ENCODE results near the gene CTRB1.
"Not testable (repeated sequence)": the region's sequence is repeated elsewhere in the genome, so short reads cannot be mapped to it uniquely, and the experiment has no call there.

Gene CTRB1

DNA sequence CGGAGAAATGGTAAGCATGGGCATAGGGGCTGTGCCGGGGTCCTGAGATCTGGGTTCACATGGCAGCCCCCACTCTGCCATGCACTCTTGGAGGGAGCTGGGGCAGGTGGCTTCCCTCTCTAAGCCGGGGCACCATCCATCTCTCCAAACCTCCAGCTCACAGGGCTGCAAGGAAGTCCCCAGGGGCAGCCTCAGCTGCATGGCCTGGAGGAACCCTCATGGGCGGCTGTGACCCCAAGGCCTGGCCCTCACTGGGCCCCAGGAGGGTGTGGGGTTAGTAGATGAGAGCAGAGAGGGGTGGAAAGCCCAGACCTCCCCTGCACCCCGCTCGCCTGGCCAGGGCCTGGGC lies 14.4 kb upstream of the CTRB1 start:
- no peak for DNase-seq (ENCODE audit: low read depth)

DNA sequence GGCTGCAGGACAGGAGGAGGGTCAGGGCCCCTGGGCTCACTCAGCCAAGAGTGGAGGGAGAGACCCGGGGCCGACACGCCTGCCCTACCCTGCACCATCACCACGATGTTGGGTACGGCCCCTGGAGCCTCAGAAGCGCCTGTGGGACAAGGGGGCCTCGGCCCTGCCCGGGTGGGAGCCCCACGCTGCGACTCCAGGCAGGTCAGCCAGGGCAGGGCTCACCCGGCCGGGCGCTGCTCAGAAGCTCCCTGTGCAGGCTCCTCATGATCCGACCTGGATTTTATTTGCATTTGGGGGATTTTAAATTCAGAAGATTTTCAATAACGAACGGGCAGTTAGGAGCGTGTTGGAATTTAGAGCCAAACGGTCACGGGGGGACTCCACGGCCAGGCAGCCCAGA lies 13.9 kb upstream of the CTRB1 start:
- not testable (repeated sequence) for DNase-seq (ENCODE audit: low read depth)

DNA sequence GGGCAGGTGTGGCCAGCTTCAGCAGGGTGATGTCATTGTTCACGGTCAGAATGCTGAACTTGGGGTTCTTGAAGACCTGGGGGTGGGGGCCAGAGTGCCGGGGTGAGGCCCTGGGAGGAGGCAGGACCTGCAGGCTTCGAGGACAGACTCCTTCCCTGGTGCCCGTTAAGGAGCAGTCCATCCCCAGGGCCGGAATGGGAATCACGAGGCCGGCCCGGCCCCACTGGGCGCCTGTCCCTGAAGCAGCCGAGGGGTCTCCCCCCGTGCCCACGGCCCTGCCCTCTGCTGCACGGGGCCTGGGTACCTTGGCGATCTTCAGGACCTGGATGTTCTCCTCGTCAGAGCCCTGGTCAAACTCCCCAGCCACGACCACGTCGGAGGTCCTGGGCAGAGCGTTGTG lies 13.3 kb upstream of the CTRB1 start:
- DNase-seq (ENCODE audit: low read depth), result not testable (repeated sequence)

DNA sequence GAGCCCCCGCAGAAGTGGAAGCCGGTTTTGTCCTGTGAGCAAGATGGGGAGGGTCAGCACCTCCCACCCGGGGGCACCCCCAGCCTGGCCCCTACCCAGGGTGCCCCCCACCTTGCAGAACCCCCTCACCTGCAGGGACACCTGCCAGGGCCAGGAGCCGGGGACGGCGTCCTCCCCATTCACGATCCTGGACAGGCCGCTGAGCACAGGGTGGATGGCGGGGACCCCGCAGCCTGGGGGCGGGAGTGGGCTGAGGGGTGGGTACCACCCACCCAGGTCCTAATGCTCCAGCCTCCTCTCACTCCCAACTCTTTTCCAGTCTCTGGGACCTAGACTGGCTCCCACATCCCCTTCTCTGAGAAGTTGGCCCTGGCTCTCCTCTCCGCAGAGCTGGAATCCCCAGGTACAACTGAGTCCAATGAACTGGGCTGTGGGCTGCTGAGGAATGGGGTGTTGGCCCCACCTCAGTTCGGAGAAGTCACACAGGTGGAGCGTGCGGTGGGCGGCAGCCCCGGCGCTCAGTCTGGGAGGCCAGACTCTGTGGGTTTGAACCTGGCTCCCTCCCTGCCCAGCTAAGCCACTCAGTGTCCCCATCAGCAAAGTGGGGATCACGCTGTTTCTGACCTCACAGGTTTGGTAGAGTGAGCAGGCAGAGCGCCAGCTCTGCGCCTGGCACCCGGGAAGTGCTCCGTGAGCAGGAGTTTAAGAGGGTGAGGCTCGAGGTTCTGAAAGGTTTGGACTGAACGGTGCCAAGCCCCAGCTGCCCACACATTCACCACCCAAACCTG lies 12.6 kb upstream of the CTRB1 start:
- DNase-seq (ENCODE audit: low read depth), result not testable (repeated sequence)

DNA sequence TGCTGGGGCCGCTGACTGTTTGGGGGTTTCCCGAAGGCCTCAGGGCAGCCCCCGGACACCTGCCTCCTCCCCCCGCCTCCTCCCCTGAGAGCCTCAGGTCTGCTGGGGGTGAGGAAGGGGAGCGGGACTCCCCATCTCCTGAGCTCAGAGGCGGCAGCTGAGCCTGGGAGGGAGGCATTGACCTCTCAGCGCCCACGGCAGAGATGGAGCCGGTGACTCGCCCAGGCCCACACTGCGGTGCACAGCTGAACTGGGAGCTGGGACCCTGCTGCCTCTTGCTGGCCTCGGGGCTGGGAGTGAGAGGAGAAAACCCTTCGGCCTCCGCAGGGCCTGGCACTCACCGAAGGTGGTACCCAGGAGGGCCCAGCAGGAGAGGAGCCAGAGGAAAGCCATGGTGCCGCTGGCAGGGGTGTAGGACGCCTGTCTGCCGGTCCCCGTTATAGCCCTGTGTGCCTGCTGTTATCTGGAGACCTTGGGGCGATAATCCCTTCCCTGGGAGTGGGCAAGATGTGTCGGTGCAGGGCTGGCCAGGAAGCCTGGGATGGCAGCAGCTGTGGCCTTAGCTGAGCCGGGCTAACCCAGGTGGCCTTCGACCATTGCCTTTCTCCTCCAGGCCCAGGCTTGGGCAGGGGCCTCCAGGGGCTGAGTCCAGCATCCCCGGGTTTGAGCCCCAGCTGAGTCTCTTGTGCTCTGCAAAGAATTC lies 11.9 kb upstream of the CTRB1 start, which contains the start of gene CTRB2:
TSS of gene CTRB2 (minus strand) at position 413 of the 703 bp plus-strand sequence. CDS start at position 393, 20 bp downstream.
- DNase-seq (ENCODE audit: low read depth), result no peak

DNA sequence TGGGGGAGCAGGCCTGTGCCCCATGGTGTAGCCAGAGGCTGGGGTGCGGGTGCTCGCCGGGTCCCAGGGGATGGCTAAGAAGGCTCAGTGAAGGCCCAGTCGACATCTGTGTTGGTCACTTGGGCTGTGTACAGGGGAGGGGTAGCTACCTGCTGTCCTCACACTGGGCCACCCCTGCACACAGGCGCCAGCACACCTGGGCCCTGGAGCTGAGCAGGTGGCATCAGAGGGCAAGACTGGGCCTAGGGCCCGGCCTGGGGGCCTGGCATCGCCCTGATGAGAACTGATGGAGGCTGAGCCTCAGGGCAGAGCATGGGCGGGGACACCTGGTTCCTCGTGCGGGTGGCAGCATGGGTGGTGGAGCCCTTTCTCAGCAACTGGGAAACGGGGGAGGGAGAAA lies 11.0 kb upstream of the CTRB1 start:
- DNase-seq (ENCODE audit: low read depth), result no peak

DNA sequence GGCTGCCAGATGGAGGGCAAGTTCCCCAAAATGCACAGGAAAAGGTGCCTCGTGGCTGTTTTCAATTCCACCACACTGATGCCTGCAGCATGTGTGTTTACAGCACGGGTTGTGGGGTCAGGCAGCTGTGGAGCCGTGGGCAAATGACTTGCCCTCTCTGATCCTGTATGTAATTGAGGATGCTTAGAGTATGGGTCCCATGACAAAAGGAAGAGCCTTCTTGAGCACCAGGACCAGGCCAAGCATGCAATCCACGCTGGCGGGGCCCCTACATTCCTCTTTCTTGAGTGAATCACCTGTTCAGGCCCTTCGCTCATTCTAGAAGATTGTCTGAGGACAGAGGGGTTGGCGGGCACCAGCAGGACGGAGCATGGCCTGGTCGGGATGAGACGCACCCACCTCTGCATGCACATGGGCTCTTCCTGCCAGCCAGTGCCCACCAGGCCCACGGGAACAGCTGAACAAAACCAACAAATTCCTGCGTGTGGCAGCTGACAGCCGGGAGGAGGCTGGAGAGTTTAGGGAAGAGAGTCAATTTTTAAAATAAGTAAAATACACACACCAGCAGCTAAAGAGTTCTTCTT lies 10.5 kb upstream of the CTRB1 start:
- DNase-seq (ENCODE audit: low read depth), result no peak

DNA sequence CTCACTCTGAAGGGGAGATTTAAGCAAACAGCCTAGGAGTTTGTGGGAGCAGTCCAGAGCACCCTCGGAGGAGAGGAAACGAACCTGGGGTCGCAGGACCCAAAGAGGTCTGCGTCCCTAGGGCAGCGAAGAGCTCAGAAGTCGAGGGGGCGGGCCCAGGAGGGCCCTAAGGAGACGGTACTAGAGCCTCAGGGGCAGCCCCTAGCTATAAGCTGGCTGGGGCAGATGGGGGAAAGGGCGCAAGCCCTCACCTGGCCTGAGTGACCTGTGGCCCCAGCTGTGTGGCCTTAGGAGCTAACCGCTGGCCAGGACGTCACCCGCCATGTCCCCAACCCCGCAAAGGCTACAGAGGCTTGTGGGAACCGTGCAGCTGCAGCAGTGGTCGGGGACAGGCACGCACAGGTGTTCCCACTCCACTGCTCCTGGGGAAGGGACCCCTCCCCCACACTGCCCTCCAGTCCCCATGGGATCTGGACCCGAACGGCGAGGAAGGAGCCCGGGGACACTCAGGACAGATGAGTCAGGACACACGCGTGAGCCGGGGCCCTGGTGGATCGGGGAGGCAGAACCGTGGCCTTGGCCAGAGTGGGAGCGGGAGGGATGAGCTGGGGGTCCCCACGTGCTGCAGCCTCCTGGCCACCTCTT lies 9.8 kb upstream of the CTRB1 start:
- no peak for DNase-seq (ENCODE audit: low read depth)

DNA sequence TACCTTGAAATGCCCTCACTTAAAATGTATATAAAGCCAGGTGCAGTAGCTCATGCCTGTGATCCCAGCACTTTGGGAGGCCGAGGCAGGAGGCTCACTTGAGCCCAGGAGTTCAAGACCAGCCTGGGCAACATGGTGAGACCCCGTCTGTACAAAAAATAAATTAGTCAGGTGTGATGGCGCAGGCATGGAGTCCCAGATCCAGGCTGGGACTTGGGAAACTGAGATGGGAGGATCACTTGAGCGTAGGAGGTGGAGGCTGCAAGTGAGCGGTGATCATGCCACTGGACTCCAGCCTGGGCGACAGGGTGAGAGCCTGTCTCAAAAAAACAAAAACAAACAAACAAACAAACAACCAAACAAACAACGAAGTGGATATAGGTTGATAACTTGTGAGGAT lies 9.3 kb upstream of the CTRB1 start:
- DNase-seq (ENCODE audit: low read depth), result not testable (repeated sequence)

DNA sequence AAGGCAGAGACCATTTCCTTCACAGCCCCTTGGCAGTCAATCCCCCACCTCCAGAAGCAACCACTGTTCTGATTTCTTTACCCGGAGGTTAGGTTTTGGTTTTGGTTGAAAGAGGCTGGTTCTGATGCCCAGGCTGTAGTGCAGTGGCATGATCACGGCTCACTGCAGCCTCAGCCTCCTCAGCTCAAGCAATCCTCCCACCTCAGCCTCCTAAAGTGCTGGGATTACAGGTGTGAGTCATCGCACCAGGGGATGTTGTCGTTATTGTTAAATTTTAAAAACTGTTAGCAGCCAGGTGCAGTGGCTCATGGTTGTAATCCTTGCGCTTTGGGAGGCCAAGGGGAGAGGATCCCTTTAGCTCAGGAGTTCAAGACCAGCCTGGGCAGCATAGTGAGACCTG lies 8.8 kb upstream of the CTRB1 start:
- DNase-seq (ENCODE audit: low read depth), result no peak

DNA sequence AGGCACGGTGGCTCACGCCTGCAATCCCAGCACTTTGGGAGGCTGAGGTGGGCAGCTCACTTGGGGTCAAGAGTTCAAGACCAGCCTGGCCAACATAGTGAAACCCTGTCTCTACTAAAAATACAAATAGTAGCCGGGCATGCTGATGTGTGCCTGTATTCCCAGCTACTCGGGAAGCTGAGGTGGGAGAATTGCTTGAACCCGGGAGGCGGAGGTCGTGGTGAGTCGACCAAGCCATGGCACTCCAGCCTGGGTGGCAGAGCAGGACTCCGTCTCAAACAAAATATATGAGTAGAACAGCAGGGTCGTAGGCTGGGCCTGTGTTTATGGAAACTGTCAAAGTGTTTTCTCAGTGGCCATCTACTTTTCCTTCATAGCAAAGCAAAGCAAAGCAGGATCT lies 7.5 kb upstream of the CTRB1 start:
- not testable (repeated sequence) for DNase-seq (ENCODE audit: low read depth)

DNA sequence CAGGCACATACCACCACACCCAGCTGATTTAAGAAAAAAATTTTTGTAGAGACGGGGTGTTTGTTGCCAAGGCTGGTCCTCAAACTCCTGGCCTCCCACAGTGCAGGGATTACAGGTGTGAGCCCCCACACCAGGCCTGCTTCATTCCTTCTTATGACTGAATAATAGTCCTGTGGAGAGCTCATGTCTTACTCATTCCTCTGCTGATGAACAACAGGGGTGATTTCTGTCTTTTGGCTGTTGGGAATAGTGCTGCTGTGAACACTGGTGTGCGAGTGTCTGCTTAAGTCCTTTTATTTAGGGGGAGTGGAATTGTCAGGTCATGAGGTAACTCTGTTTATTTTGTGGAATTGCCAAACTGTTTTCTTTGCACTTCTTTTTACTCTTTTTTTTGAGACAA lies 2.7 kb upstream of the CTRB1 start:
- no peak for DNase-seq (ENCODE audit: low read depth)

DNA sequence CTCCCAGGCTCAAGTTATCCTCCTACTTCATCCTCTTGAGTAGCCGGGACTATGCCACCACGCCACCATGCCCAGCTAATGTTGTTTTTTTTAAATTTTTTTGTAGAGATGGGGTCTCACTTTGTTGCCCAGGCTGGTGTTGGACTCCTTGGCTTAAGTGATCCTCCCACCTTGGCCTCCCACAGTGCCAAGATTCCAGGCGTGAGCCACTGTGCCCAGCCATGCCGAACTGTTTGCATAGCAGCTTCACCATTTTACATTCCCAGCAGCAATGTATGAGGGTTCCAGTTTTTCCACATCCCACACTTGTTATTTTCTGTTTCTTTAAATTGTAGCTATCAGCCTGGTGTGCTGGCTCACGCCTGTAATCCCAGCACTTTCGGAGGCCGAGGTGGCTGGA lies 2.2 kb upstream of the CTRB1 start:
- no peak for DNase-seq (ENCODE audit: low read depth)

DNA sequence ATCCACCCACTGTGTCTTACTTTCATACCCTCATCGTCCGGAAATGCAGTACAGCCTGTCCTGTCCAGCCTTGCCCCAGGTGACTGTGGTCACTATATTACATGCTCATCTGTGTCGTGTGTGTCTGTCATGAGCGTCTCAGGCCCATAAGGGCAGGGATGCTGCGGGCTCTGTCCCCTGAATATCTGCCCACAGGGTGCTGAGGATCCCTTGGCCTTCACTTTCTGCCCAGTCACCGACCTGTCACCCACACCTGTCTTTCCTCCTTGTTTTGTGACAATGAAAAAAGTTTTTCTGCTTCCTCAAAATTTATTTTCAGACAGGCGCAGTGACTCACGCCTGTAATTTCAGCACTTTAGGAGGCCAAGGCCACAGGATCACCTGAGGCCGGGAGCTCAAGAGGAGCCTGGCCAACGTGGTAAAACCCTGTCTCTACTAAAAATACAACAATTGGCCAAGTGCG lies 1.4 kb upstream of the CTRB1 start:
- no peak for DNase-seq (ENCODE audit: low read depth)

DNA sequence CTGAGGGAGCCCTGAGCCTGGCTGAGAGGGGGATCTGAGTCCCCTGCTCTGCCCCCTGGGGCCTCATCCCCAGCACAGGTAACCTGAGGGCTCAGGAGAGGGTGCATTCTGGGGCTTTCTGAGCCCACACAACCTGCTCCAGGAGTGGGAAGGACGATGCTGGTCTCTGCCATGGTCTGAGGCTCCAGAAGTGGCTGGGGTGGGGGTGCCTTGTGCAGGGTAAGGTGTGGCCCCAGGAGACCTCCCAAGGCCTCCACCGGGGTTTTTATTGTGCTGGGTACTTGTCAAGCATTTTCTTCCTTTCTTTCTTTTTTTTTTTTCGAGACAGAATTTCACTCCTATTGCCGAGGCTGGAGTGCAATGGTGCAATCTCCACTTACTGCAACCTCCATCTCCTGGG lies 300 bp downstream of the CTRB1 start:
- DNase-seq (ENCODE audit: low read depth), result no peak

DNA sequence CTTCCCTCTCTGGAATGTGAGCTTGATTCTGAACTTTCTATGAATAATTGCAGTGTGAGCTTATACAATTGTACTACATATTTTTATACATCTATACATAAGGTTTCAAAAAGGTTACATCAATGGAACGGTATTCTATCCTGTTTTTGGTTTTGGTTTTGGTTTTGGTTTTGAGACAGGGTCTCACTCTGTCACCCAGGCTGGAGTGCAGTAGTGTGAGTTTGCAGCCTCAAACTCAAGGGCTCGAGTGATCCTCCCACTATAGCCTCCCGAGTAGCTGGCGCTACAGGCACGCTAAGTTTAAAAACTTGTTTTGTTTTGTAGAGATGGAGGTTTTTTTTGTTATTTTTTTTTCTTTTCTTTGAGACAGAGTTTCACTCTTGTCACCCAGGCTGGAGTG lies 1.1 kb downstream of the CTRB1 start:
- DNase-seq (ENCODE audit: low read depth), result no peak

DNA sequence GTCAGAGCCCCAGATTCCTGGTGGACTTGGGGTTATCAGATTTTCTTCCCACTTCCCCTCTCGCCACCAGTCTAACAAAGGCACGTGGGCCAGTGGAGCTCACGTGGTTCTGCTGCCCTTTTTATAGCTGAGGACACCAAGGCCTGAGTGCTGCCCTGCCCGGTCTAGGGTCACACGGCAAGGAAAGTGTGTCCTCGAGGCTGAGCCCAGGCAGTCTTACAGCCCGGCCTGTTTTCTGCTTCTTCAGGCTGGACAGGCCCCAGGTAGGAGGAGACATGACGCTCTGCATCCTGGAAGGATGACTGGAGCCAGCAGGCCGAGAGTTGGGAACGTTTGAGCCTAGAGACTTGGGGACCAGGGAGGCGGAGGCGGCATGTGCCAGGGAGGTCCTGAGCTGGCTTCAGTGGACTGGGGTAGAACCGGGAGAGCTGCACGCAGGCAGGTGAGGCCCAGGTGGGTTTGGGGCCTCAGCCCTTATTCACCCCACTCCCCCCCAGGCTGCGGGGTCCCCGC lies 3.5 kb downstream of the CTRB1 start:
- no peak for DNase-seq (ENCODE audit: low read depth)

DNA sequence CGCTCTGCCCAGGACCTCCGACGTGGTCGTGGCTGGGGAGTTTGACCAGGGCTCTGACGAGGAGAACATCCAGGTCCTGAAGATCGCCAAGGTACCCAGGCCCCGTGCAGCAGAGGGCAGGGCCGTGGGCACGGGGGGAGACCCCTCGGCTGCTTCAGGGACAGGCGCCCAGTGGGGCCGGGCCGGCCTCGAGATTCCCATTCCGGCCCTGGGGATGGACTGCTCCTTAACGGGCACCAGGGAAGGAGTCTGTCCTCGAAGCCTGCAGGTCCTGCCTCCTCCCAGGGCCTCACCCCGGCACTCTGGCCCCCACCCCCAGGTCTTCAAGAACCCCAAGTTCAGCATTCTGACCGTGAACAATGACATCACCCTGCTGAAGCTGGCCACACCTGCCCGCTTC lies 4.3 kb downstream of the CTRB1 start:
- DNase-seq (ENCODE audit: low read depth), result not testable (repeated sequence)

DNA sequence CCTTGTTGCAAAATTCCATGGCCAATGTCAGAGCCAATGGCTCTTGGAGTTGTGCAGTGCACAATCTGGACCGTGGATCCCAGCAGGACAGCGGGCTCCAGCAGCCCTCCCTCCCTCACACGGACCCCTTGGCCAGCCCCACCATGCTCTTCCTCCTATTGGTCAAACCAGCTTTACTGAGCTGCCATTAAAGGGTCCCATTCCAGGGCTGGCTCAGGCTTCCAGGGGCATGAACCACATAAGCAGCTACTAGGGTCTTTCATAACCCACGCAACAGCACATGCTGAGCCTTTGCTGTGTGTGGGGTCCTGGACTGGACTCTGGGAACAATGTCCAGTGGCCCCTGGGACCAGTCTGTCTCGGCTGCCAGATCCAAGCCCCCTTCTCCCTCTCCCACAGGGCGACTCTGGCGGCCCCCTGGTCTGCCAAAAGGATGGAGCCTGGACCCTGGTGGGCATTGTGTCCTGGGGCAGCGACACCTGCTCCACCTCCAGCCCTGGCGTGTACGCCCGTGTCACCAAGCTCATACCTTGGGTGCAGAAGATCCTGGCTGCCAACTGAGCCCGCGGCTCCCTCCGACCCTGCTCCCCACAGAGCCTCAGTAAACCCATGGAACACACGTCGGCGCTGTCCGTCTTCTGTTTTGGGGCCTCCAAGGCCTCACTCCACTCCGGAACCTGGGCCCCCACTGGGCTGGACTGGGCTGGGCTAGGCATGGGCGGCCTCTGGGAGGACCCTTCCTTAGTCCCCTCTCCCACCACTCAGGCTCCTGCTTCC lies 5.7 kb downstream of the CTRB1 start:
- DNase-seq (ENCODE audit: low read depth), result no peak

DNA sequence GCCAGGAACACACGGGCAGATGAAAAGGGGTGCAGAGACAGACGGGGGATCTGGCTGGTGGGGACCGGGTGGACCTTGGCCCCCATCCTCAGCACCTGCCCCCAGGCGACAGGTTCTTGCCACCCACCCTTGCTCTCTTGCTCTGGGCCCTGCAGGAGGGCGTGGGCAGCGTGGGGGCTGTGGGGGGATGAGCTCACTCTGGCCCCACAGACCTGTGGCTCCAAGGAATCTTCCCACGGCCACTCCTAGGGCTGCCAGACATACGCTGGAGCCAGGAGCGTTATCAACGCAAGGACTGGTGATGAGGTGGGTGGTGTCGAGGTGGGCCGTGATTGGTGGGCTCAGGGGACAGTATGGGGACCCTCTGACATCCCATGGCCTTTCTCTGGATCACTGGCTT lies 6.3 kb downstream of the CTRB1 start:
- no peak for DNase-seq (ENCODE audit: low read depth)

DNA sequence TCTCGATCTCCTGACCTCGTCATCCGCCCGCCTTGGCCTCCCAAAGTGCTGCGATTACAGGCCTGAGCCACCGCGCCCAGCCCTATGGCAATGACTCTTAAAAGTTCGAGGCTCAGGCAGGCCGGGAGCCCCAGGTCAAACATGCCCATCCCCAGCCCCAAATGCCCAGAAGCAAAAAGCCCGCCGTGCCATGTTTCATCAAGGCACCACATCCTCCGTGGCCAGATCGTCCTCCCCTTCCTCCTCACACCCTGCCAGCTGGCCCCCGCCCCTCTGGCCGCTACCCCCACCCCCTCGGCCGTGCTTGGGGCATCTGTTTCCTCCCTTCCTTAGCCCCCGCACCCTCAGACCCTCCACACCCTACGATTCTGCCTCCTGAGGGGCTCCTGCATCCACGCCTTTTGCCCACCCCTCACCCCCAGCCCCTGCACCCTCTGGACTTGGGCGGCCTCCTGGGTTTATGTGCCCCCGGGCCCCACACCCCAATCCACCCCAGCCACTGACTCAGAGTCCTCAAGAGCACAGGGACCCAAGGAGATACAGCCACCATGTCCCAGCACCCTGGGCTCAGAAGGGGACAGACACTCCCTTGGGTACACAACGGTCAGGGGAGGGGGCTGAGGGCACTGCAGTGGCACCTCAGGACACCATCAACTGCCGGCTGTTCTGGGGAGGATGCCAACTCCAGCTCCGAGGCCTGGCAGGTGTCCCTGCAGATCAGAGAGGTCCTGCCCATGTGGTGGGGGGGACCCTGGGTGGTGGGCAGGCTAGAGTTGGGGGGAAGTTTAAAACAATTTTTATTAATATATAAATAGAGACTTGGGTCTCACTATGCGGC lies 7.1 kb downstream of the CTRB1 start:
- DNase-seq (ENCODE audit: low read depth), result no peak
